Measurements from ENCODE around the gene WFDC9. TPM values are rescaled to one million over a fixed set of nuclear protein-coding genes. Genes with fewer than 3 reads are reported as not detected.

Gene WFDC9
- total RNA-seq, 2 experiments from 2014 or later = not detected

DNA sequence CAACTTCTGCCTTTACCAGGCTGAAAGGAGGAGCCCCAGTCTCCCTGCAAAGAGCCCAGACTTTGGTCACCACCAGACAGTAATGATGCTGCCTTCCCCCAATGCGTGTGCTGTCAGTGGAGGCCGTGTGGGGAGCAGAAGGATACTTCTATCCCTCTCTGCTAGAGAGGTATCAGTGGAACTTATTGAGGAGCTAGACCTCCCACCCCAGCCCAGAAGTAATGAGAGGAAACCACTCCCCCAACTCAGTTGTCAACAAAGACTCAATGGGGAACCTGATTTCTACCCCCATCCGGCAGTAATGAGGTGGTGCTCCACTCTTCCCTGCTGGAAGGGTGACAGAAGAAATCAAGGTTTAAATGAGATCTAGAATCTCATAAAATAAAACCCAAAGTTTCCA, 47.6 kb downstream of the WFDC9 start:
- DNase-seq = no peak
- TF ChIP-seq, protein P1, sequence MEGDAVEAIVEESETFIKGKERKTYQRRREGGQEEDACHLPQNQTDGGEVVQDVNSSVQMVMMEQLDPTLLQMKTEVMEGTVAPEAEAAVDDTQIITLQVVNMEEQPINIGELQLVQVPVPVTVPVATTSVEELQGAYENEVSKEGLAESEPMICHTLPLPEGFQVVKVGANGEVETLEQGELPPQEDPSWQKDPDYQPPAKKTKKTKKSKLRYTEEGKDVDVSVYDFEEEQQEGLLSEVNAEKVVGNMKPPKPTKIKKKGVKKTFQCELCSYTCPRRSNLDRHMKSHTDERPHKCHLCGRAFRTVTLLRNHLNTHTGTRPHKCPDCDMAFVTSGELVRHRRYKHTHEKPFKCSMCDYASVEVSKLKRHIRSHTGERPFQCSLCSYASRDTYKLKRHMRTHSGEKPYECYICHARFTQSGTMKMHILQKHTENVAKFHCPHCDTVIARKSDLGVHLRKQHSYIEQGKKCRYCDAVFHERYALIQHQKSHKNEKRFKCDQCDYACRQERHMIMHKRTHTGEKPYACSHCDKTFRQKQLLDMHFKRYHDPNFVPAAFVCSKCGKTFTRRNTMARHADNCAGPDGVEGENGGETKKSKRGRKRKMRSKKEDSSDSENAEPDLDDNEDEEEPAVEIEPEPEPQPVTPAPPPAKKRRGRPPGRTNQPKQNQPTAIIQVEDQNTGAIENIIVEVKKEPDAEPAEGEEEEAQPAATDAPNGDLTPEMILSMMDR (IDR thresholded peaks at IDR 0.05) = no peak
- Mint-ChIP-seq H3K9me3 (no peaks in the 10 kb centered on the region), H3K4me3 (no peak overlapping the region), H3K4me1 (ENCODE audit: low read depth) (no peaks in the 10 kb centered on the region), H3K27me3 (peaks cover 13% of the 10 kb centered on the region), H3K27ac (no peak overlapping the region), H3K36me3 (ENCODE audit: low read depth) (no peaks in the 10 kb centered on the region)
- ChIA-PET CTCF (interaction anchor here (0.9 to 1.4 kb wide), 2 partner anchors 188 to 197 kb away, joined by 3 to 13 read pairs; no protein-coding TSS in a partner anchor), POLR2A (no interaction called here)
- ATAC-seq = no peak
- intact Hi-C loops (cut with micrococcal nuclease) = no loop called here

DNA sequence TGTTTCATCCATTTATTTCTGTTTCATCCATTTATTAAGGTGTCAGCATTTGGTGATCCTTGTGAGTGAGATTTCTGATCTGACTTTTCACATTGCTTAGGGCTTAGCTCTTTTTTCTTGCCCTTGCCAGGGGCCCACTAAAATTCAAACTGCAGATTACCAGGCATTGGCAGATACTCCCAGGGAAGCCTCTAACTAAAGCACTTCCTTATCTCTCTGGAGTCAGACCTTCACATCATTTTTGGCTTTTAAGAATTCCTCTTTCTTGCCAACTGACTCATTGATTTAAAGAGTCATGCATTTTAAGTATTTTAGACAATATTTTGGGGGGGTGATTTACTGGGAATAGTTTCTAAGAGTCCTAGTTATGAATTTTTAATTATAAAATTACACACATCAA, 49.4 kb downstream of the WFDC9 start:
- Mint-ChIP-seq H3K27me3 (peaks cover 13% of the 10 kb centered on the region), H3K4me3 (no peak overlapping the region), H3K9me3 (no peaks in the 10 kb centered on the region), H3K27ac (no peak overlapping the region), H3K4me1 (ENCODE audit: low read depth) (no peaks in the 10 kb centered on the region), H3K36me3 (ENCODE audit: low read depth) (no peaks in the 10 kb centered on the region)
- intact Hi-C loops (cut with micrococcal nuclease) = no loop called here
- DNase-seq (no peak), ATAC-seq (no peak)
- CTCF ChIA-PET = no interaction called here
- POLR2A ChIA-PET = no interaction called here
- TF ChIP-seq, protein P1 (IDR thresholded peaks at IDR 0.05) = no peak

DNA sequence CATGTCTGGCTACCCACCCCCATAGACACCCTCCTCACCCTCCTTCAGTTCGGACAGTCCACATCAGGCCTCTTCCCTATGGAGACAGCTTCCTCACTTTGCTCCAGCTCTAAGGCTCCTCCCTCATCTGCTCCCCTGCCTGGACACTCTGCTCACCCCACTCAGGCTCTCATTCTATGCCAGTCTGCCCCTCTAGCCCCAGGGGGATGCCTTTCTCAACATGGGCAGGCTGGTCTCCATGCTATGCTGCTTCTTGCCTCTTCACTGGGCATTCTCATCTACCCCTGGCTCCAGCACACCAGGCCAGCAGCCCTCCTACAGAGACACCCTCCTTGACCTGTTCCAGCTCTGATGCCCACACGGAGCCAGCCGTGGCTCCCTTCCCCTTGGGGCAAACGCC, 51.9 kb downstream of the WFDC9 start, which contains the start of gene WFDC8:
Gene WFDC8, minus strand, starts transcription at position 101 of the 400 bp plus-strand sequence. Its CDS starts 37 bp downstream, at position 64.
- Mint-ChIP-seq H3K36me3 (ENCODE audit: low read depth) (no peaks in the 10 kb centered on the region), H3K27ac (no peak within 1 kb of the TSS), H3K9me3 (no peaks in the 10 kb centered on the region), H3K4me1 (ENCODE audit: low read depth) (no peaks in the 10 kb centered on the region), H3K4me3 (no peak within 1 kb of the TSS), H3K27me3 (peaks cover 15% of the 10 kb centered on the region)
- ChIA-PET CTCF (interaction anchor here (1.0 to 2.2 kb wide), 2 partner anchors 16 to 192 kb away, joined by 3 to 8 read pairs; no protein-coding TSS in a partner anchor), POLR2A (no interaction called here)
- intact Hi-C loops (cut with micrococcal nuclease) = no loop called here
- DNase-seq (no peak), ATAC-seq (no peak)
- TF ChIP-seq, protein P1 (IDR thresholded peaks at IDR 0.05) = no peak

DNA sequence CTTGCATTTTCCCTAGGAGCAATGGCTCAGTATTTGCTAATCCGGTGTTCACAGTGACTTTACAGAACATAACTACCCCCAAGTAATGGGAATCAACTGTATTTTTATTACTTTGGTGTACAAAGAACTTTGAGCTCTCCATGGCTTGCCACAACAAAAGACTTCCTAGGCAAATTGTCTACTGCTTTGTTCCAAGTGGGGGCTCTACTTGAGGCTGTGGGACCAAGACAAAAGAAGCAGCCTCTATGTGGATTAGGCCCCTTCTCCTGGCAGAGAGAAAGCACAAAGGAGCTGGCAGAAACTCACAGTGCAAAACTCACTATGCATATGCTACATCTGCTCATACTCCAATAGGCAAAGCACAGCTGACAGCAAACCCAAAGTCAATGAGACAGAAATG, 52.9 kb downstream of the WFDC9 start:
- Mint-ChIP-seq H3K9me3 (no peaks in the 10 kb centered on the region), H3K4me3 (no peak overlapping the region), H3K27ac (no peak overlapping the region), H3K27me3 (peaks cover 13% of the 10 kb centered on the region), H3K4me1 (ENCODE audit: low read depth) (no peaks in the 10 kb centered on the region), H3K36me3 (ENCODE audit: low read depth) (no peaks in the 10 kb centered on the region)
- CTCF ChIA-PET = interaction anchor here (0.6 to 2.2 kb wide), 2 partner anchors 81 to 193 kb away, joined by 3 to 8 read pairs; no protein-coding TSS in a partner anchor
- TF ChIP-seq, protein P1 (IDR thresholded peaks at IDR 0.05) = no peak
- DNase-seq (no peak), ATAC-seq (no peak)
- POLR2A ChIA-PET = no interaction called here
- intact Hi-C loops (cut with micrococcal nuclease) = no loop called here

DNA sequence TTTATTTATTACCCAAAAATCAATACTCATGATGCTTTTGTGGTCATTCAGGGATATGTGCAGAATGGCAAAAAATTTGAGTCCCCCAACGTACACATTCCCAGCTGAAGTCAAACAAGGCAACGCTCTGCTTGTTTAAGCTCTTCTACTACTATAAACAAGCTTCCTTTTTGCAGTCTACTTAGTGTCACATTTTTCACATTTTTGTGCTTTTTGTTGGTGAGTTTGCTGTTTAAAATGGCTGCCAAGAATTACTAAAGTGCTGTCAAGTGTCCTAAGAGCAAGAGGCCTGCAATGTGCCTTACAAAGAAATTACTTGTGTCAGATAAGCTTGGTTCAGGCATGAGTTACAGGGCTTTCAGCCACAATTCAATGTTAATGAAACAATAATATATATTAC, 54.1 kb downstream of the WFDC9 start:
- CTCF ChIA-PET = no interaction called here
- Mint-ChIP-seq H3K9me3 (no peaks in the 10 kb centered on the region), H3K36me3 (ENCODE audit: low read depth) (no peaks in the 10 kb centered on the region), H3K4me1 (ENCODE audit: low read depth) (no peaks in the 10 kb centered on the region), H3K27ac (no peak overlapping the region), H3K27me3 (peaks cover 17% of the 10 kb centered on the region), H3K4me3 (no peak overlapping the region)
- TF ChIP-seq, protein P1 (IDR thresholded peaks at IDR 0.05) = no peak
- POLR2A ChIA-PET = no interaction called here
- ATAC-seq (no peak), DNase-seq (no peak)
- intact Hi-C loops (cut with micrococcal nuclease) = no loop called here
